NCI-H1105 (cell line): ENCODE data around the gene PRMT7.

Experiments used
- DNase-seq: peaks from one replicate; lab custom pipeline; 2025; lab: John Stamatoyannopoulos, UW

Gene PRMT7

GRCh38 chr16:68363658-68364521, 53.1 kb downstream of the PRMT7 start:
- DNase-seq = no peak

DNA sequence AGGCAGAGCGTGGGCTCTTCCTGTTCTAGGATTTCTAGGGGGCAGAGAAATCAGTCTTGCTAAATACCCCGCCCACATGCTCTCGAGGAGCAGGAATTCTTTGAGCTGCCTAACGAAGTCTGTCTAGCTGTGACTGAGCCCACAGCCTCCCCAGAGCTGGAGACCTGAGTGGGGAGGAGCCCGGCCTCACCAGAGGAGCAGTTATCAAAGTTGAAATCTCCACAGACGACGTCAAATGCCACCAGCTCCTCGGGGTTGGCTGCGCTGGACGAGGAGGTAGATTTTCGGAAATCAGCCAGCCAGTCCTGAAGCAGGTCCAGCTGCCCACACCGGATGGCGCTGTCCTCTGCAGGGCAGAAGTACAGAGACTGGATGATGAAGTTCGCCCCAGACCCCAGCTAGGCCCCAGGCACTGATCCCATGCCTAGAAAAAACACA, 53.8 kb downstream of the PRMT7 start:
- no peak for DNase-seq

DNA sequence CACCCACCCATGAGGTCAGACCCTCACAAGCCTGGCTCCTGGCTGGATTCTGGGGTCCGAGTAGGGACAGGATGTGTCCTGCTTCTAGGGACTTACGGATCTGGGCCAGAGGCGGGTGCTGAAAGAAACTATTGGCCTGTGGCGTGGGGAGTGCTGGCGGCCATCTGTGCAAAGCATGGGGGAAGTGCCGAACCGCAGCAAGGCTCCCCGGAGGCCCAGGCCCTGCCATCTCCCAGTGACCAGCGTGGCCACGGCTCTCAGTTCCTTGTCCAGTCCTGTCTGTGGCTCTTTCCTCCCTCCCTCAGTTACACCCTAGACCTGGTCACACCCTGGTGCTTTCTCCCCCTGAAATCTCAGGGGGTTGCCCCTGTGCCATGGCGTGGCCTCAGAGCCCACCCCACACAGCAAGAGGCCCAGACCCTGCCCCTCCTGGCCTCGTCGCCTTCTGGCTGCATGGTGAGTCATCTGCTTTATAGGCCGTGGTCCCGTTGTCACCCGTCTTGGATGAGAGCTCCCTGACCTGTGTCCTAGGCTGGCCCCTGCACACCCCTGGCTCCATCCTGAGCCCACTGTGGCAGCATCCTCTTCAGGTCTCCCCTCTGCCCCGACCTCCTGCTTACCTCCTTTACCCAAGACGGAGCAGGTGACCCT, 54.5 kb downstream of the PRMT7 start:
- no peak for DNase-seq

DNA sequence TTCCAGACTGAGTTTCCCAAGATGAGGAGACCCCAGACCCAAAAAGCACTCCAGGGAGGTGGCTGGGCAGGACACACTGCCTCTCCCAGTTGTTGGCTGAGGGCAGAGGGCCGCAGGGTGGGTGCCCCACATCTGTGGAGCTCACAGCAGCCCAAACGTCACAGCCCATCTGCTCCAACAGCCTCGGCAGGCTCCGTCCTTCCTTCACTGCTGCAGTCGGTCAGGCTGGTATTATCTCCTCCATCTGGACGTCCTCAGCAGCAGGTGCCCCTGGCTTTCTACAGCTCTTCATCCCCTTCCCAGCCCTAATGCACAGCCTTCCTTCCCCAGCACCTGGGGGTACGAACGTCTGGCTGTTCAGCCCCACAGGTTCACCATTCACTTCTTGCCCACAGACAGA, 55.2 kb downstream of the PRMT7 start:
- no peak for DNase-seq

DNA sequence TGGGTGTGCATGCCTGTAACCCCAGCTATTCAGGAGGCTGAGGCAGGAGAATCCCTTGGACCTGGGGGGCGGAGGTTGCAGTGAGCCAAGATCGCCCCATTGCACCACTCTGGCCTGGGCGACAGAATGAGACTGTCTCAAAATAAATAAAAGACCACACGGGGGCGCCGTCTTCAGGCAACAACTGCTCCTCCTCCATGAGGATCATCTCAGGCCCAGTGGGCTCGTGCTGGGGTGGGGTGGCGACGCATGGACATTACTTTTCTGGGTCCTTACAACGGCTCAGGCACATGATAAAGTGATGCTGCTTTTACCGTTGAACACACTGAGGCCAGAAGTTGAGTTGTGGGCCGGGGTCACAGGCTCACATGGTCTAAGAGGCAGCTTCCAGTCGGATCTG, 56.2 kb downstream of the PRMT7 start:
- no peak for DNase-seq

DNA sequence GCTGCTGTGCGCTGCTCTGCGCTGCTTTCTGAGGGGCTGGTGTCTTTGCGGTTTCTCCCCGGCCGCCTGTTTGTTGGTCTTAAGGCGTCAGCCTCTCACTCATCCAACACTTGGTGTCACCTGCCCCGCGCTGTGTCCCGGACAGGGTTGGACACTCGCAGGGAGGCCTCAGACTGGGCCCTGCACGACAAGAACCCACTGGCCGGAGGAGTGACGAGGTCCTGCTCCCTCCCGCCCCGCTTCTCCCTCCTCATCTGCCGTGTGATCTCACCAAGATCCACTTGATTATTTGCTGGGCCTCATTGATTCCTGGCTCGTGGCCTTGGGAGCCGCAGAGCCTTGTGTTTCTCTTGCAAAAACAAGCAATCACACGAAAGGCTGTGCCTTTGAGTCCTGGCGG, 56.6 kb downstream of the PRMT7 start:
- no peak for DNase-seq

DNA sequence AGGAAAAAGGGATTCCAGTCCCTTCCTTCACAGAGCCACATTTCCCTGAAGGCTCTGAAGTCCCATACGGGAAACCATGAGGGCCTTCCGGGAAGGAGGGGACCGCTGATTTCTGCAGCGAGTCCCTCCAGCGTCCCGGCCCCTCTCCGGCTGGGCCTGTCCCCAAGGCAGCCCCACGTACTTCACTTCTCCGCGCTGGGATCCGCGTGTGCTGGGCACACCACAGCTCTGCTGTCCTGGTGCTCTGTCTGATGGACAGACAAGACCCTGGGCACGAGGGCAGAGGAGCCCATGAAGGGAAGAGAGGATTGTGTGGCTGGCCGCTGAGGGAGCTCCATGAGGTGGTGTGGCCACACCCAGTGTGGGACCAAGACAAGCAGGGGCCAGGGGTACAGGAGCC, 57.1 kb downstream of the PRMT7 start:
- no peak for DNase-seq

GRCh38 chr16:68368301-68368888, 57.6 kb downstream of the PRMT7 start:
- no peak for DNase-seq

- no peak for DNase-seq
These were observed 58.3 kb downstream of the PRMT7 start for GRCh38 chr16:68369168-68369567.

GRCh38 chr16:68369697-68370580, 59.1 kb downstream of the PRMT7 start:
- DNase-seq = no peak

GRCh38 chr16:68370581-68371275, 59.9 kb downstream of the PRMT7 start:
- no peak for DNase-seq

DNA sequence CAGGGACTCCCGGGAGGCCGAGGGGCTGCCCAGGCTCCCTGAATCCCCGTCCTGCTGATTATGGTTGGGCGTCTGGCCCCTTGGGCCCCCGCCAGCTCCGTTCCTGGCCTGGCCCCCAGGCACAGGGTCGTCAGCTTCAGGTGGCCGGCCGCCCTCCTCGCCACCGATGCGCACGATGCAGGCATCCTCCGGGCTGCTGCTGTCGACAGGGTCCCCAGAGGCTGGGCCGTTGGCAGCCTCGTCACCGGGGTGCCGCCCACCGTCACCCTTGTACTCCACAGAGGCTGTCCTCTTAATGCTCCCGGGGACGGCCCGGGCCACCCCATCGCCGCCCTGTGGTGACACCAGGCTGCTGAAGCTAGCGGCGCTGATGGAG, 60.4 kb downstream of the PRMT7 start:
- no peak for DNase-seq

GRCh38 chr16:68371706-68372380, 61.0 kb downstream of the PRMT7 start:
- DNase-seq = no peak

DNA sequence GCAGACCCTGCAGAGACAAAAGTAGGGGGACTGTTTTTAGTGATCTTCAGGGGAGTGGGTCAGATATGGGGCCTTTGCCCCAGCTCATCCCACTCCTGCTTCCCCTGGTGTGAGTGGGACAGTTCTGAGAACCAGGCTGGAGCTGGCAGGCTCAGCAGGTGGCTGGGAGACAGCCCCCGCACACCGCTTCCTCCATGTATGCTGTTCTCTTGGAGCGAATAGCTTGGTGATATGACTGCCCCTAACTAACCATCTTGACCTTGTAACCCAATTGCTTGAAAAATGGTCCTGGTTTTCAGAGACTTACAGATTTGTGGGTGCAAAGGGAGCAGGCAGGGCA, 61.5 kb downstream of the PRMT7 start:
- DNase-seq = no peak

- no peak for DNase-seq
These were observed 62.0 kb downstream of the PRMT7 start for GRCh38 chr16:68372806-68373205.

DNA sequence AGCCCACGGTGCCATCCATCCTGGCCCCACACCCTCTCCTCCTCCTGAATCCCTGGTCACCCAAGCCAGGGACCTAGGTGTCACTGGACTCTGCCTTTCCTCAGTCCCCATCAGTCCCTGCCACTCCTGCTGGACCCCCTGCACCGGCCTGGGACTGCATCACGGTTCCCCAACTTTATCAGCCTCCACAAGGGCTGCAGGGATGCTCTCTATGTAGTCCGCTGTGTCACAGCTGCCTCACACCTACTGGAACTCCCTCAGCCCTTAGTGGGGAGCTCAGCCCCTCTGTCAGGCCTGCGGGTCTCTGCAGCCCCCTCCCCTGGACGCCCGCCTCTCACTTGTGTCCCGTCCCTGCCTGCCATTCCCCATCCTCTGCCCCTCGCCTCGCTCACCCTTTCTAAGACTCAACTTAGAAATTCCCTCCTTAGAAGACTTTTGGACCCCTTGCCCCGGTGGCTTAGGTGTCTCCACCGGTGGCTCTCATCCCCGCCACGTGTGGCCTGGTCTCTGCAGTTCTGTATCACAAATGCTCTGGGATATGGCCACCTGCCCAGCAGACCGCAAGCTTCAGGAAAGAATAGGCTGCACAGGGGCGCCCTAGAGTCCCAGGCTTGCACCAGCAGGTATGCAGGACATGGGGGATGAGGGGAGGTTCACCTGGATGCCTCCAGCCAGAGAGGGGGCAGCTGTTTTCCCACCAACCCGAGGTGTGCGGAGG, 62.9 kb downstream of the PRMT7 start:
- no peak for DNase-seq

DNA sequence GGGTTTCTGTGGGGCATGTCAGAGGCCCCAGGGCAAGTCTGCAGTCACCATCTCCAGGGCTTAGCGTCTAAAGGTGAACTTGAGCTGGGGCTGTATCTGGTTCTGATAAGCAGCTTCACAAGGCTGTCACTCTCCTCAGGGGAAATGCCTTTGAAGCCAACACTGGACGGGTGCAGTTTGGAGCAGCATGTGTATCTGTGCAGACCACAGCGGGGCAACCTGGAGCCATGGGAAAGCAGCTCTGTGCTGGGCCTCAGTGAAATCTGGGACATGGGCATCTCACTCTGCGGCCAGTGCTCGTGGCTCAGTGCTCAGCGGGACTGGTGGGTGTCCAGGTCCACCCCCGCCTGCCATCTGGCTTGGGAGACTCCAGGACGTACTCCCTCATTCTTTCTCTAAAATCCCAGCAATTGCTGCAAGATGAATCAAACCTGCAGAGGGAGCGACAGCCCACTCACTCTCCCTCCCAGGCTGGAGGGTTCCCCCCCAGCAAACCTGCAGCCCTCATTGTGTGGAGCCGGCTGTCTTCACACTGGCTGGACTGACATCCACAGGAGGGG, 63.5 kb downstream of the PRMT7 start:
- DNase-seq = no peak

- no peak for DNase-seq
These were observed 64.3 kb downstream of the PRMT7 start for GRCh38 chr16:68374961-68375660.

GRCh38 chr16:68375801-68376536, 65.2 kb downstream of the PRMT7 start:
- no peak for DNase-seq
